ENCODE measurements around the gene CCDC85C.

The CCDC85C gene

GRCh38 chr14:99548871-99549515 is 55.0 kb downstream of the CCDC85C start:
- H3K4me3 ChIP-seq, result no peak overlapping the region
- H3K27ac ChIP-seq, result peak overlapping the region in 5 of 21 experiments; percentile 10 to 54 (median 42)

DNA sequence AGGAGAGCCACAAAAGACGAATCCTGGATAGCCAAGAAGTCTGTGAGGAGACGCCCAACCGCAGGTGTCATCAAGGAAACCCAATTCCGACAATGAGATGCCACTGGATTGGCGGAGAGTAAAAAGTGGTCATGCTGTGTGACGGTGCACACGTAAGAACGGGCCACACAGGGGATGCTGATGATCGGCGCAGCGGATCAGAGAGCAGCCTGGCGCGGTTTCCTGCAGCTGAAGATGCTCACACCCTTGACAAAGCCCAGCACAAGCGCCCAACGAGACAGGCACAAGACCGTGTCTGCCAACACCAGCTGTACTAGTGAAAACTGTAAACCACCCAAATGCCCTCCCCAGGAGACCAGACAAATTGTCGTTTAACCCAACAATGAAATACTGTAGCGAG is 55.8 kb downstream of the CCDC85C start:
- Histone ChIP-seq H3K27ac (no peak overlapping the region), H3K4me3 (no peak overlapping the region)

- H3K27ac ChIP-seq, result no peak overlapping the region
- H3K4me3 ChIP-seq, result no peak overlapping the region
Observed at GRCh38 chr14:99546234-99546879, 57.6 kb downstream of the CCDC85C start.

- Histone ChIP-seq H3K27ac (no peak overlapping the region), H3K4me3 (no peak overlapping the region)
Observed at GRCh38 chr14:99545586-99545985, 58.4 kb downstream of the CCDC85C start.

- H3K4me3 ChIP-seq, result no peak overlapping the region
- H3K27ac ChIP-seq, result no peak overlapping the region
Observed at GRCh38 chr14:99544991-99545390, 59.0 kb downstream of the CCDC85C start.

DNA sequence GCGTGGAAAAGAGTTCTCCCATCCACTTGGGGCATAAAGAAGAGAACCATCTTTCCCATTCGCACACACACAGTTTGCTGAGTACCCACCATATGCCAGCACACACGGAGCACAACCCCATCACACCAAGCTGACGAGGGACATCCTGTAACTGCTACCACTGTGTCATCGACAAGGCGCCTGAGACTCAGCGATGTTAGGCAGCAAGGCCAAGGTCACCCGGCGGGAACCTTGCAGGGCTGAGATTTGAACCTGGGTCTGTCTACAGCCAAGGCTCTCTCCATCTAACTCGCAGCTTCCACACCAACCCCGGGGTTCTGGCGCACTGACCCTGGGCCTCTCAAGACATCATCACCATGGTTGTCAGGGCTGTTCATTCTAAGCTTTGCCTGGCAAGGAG is 60.0 kb downstream of the CCDC85C start:
- Histone ChIP-seq H3K4me3 (no peak overlapping the region), H3K27ac (no peak overlapping the region)

GRCh38 chr14:99543370-99543769 is 60.6 kb downstream of the CCDC85C start:
- Histone ChIP-seq H3K27ac (no peak overlapping the region), H3K4me3 (no peak overlapping the region)

- no peak overlapping the region for H3K27ac ChIP-seq
- no peak overlapping the region for H3K4me3 ChIP-seq
Observed at GRCh38 chr14:99542566-99542965, 61.4 kb downstream of the CCDC85C start.

DNA sequence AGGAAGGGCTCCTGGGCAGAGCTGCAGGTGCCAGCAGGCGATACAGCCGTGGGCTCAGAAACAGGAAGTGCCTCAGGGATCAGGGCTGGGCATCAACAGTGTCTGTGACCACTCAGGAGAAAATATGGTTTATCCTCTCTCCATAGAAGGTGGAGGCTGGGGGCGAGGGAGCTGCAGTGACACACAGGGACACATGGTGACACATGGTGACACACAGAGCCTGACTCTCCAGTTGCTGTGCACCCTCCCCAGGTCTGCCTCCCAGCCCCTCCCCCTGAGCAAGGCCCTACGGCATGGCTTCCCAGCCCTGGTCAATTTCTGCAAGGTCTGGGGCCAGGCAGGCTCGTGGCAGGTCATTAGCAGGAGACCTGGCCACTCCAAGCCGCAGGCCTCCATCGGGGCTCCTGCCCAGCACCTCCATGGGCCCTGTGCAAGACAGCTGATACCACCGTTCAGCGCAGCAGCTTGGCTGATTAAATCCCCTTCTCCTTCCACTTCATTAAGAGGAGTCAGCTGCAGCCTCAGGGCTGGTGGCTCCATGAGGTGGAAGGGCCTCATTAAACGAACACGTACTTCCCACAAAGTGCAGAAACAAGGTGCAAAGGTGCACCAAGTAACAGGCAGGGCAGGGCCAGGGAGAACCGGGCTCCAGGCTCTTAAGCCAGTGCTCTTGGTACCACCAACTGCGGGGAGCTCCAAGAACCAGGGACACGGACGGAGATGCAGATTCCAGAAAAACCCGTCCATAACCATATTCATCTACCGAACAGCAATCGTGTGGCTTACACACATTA is 62.1 kb downstream of the CCDC85C start:
- Histone ChIP-seq H3K27ac (peak overlapping the region in 1 of 21 experiments; percentile 16), H3K4me3 (no peak overlapping the region)

DNA sequence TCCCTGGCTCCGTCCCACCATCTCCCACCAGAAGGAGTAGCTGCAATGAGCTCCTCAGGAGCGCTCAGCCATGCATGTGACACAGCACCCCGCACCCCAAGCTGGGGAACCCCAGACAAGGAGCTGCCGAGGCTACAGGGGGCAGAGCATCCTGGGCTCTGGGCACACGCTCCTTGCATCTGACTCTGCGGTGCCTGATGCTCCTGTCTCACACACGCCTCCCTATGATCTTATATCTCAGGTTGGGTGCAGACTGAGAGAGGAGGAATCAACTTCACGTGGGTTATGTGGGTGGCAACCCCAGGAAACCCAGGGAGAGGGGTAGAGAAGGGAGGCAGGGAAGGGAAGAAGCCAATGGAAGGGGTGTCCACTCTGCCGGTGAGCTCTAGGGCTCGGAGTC is 62.8 kb downstream of the CCDC85C start:
- no peak overlapping the region for H3K4me3 ChIP-seq
- peak overlapping the region in 1 of 21 experiments; percentile 16 for H3K27ac ChIP-seq

DNA sequence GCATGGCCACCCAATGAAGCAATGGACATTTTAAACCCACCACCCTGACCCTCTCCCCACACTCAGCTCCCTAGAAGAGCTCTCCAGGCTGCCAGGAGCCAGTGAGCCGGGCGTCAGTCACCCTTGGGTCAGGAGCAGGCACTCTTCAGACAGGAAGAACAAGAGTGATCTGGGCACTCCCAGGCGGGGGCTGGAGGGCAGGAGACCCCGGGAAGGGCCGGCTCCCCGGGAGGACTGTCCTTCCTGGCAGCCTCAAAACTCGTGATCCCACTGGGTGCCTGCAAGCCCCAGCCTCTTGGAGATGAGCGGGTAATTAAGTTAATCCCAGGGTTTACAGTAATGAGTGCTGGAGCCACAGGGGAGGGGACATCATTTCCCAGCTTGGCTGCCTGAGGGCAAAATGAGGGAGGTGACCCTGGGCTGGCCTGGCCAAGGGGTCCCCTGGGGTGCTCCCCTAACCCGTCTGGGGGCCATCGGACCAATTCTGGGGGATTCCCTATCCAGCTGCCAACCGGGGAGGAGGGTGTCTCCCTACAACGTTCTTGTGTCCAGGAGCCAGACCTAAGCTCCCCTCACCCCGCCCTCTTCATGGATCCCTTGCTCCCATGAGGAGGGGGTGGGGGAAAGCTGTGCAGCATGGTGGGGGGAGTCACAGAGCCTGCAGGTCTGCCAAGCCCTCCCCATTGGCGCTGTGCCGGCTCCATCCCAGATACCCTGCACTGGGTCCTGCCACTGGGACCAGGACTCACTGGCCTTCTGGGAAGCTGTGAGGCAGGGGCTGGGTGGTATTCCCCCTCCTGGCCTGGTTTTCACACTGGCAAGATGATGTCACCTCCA is 63.6 kb downstream of the CCDC85C start:
- Histone ChIP-seq H3K4me3 (no peak overlapping the region), H3K27ac (peak overlapping the region in 4 of 21 experiments; percentile 16 to 54 (median 26))

DNA sequence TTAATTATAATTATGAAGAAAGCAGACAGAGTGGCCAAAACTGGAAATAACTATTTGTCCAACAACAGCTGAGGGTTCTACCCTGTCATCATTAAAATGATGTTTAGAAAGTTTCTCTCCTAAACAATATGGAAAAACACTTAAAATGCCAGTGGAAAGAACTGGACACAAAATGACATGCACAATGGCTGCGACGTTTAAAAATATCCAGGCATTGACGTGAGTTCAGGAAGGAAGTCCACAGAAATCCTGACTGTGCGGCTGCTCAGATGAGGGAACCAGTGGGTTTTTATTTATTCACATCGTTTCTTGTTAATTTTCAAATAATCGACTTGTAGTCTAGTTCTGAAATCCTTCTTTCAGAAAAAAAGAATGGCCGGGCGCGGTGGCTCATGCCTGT is 64.5 kb downstream of the CCDC85C start:
- H3K27ac ChIP-seq, result peak overlapping the region in 1 of 21 experiments; percentile 54

GRCh38 chr14:99538733-99539132 is 65.3 kb downstream of the CCDC85C start:
- Histone ChIP-seq H3K27ac (no peak overlapping the region), H3K4me3 (no peak overlapping the region)

More for the DNA sequence above, 64.5 kb downstream of the CCDC85C start:
- H3K4me3 ChIP-seq, result no peak overlapping the region

DNA sequence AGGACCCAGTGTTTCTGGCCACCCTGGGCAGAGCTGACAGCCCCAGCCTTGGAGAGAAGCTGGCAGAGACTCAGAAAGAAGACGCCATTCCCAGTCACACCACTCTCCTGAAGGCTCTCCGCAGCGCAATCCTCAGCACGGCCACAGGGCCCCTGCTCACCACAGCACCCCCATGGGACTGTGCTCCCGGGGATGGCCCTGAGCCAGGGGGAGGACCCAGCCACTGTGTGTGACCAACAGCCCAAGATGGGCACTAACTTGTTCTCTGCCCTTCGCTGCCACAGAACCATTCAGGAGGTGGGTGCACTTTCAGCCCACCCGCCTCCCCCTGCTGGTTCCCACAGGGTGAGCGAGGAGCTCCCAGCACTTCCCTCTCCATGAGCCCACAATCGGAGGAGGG is 65.7 kb downstream of the CCDC85C start:
- Histone ChIP-seq H3K27ac (no peak overlapping the region), H3K4me3 (no peak overlapping the region)

DNA sequence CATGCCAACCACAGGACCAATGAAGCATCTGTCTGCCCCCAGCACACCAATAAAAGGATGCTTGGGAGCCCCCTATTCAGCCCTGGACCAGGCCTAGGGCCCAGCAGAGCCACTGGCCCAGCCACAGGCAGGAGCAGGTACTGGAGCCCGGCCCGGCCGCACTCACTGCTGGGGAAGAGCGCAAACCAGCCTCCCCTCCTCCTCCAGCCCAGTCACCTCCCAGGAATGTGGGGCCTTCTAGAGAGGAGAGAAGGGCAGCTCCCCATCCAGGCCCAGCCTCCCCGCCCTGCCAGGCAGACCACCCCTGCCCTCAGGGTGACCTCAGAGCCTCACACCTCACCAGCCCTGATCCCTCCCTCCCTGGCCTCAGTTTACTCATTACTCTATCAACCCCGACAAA is 66.6 kb downstream of the CCDC85C start:
- no peak overlapping the region for H3K27ac ChIP-seq
- no peak overlapping the region for H3K4me3 ChIP-seq

DNA sequence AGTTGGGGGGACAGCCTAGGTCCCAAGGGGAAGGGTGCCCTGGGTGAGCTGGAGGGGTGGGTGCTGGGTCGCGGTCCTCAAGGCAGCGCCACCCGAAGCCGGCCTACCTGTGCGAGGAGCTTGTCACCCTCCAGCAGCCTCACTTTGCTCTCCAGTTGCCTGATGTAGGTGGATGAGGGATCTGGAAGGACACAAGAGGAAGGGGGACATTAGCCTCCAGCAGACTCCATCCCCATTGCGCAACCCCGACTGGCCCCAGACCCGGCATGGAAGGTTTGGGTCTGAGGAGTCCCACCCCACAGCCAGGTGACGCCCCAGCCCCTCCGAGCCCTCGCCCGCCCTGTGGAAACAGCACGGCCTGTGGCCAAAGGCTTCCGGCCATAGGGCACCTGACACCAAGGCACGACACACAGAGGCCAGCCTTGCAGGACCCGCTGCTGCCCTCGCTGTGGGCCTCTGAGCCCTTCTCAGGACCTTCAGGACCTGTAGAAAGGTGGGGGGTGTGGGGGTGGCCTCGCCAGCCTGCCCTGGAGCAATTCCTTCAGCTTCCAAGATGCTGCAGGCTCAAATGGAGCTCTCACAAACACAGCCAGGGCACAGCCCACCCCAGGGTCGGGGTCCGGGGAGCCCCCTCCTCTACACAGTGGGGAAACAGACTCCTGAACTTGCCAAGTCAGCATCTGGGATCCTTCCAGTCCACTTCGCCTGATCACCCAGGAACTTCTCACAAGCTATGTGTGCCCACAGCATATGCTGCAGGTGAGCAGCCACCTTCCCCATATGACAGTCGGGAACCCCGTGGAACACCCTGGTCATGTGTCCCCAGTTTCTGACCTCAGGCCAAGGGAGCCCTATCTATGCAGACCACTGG is 67.9 kb downstream of the CCDC85C start:
- Histone ChIP-seq H3K27ac (no peak overlapping the region), H3K4me3 (no peak overlapping the region)

DNA sequence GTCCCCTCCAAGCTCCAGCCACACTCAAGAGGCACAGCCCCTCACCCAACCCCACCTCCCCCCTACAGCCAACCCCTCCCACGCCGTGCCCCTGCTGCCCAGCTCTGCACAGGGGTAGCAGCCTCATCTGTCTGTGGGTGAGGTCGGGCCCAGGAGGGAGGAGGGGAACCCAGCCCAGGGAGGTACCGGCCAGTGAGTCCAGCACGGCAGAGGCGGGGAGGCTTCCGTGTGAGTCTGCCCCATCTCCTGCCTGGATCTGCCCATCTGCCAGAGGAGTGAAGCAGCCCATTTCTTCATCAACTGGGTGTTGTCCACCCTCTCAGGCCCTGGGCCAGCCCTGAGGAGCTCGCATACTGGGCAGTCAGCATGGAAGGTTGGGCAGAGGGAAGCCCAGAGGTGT is 68.6 kb downstream of the CCDC85C start:
- Histone ChIP-seq H3K4me3 (no peak overlapping the region), H3K27ac (no peak overlapping the region)

- Histone ChIP-seq H3K27ac (no peak overlapping the region), H3K4me3 (no peak overlapping the region)
Observed at GRCh38 chr14:99534863-99535262, 69.1 kb downstream of the CCDC85C start.

GRCh38 chr14:99534333-99534732 is 69.7 kb downstream of the CCDC85C start:
- Histone ChIP-seq H3K4me3 (no peak overlapping the region), H3K27ac (no peak overlapping the region)
